Heart left ventricle (tissue), 16 donors: ENCODE measurements around the gene VAMP2. TPM values are rescaled to one million over a fixed set of nuclear protein-coding genes. Genes with fewer than 3 reads are reported as not detected.

Experiments
- ATAC-seq, 4 donors: fragments of 200-7000 bp; cut with Tn5 transposase; one replicate each; pipeline ENCODE4 v1.9.1; 2020 to 2022; ENCODE audit warnings: moderate library complexity in 4 of 4, mild to moderate bottlenecking in 3 of 4, moderate number of reproducible peaks in 1 of 4
- DNase-seq, 5 donors: peaks; one replicate each; pipeline ENCODE4 v3.0.0-alpha.2; 2020
- H3K27ac ChIP-seq, 12 donors: fragments of 200-600 bp; sonication (generic) in 4 of 12; one replicate each; pipeline versions ENCODE4 v1.5.0 to v1.8.0; 2016 to 2022; ENCODE audit warnings: mild to moderate bottlenecking in 2 of 12
- H3K27me3 ChIP-seq, 9 donors: fragments of 200-600 bp; sonication (generic) in 2 of 9; one replicate each; pipeline versions ENCODE4 v1.5.1 to v1.8.0; 2016 to 2022; ENCODE audit warnings: mild to moderate bottlenecking in 3 of 9
- H3K36me3 ChIP-seq, 9 donors: fragments of 200-600 bp; sonication (generic) in 2 of 9; one replicate each; pipeline versions ENCODE4 v1.5.0 to v1.8.0; 2018 to 2022; ENCODE audit warnings: mild to moderate bottlenecking in 2 of 9
- H3K4me1 ChIP-seq, 12 donors: fragments of 200-600 bp; sonication (generic) in 4 of 12; one replicate each; pipeline versions ENCODE4 v1.5.0 to v1.8.0; 2016 to 2022; ENCODE audit warnings: mild to moderate bottlenecking in 3 of 12
- H3K4me3 ChIP-seq, 12 donors: fragments of 200-600 bp; sonication (generic) in 4 of 12; one replicate each; pipeline versions ENCODE4 v1.5.0 to v1.8.0; 2017 to 2022; ENCODE audit warnings: mild to moderate bottlenecking in 9 of 12, moderate library complexity in 4 of 12
- H3K9me3 ChIP-seq, 12 donors: fragments of 200-600 bp; sonication (generic) in 4 of 12; one replicate each; pipeline versions ENCODE4 v1.5.0 to v1.8.0; 2016 to 2022; ENCODE audit warnings: mild to moderate bottlenecking in 1 of 12
- POLR2A ChIP-seq, 2 donors: fragments of 450-650 bp; IDR thresholded peaks; one replicate each; pipeline ENCODE4 v1.6.1; 2017; ENCODE audit warnings: antibody characterized with exemption in 2 of 2, mild to moderate bottlenecking in 2 of 2, moderate library complexity in 2 of 2
- WGBS, 4 donors: extraction: QIAGEN DNeasy Blood & Tissue Kit in 2 of 4; methylation state at CpG; one replicate each; pipeline versions ENCODE4 v1.1.5 to v1.1.7; 2013 to 2018; 5-methylcytosine and 5-hydroxymethylcytosine counted together
- intact Hi-C, 10 donors: fragments of 100-400 bp; cut with DNase I; formaldehyde crosslinking; loops; one replicate each; pipeline versions ENCODE4 v1.11.1 to v1.14.2; 2022
- polyA plus RNA-seq, 2 donors: library from polyadenylated mRNA; stranded (reverse); fragments of 200-250 nt; gene quantifications; one replicate each; pipeline ENCODE4 v1.2.3, GENCODE V29; 2013
- total RNA-seq, 9 donors: library from RNA; depleted of rRNA in 2 of 9; stranded (reverse); fragments of >200 nt in 2 of 9; fragmentation: NEBNext Ultra II Directional in 3 of 9; extraction: Animal tissue kit (Norgen Biotek cat#: 25700) in 3 of 9; gene quantifications; one replicate each; pipeline versions ENCODE4 v1.1.0 to v1.2.4, GENCODE V29; 2016 to 2023
- TF ChIP-seq, protein P1 (sequence below), 12 donors: fragments of 200-600 bp; sonication (generic) in 4 of 12; IDR thresholded peaks; one replicate each; pipeline versions ENCODE4 v1.5.0 to v1.8.0; 2018 to 2022; ENCODE audit warnings: antibody characterized with exemption in 12 of 12, mild to moderate bottlenecking in 5 of 12
- donor health status: ischemic (EF 13 %, LVEDD 7.1; RV severe dilation, severe dysfunction).
- donor health status: healthy with polysubstance abuse.
- donor health status: DM: no; HTN: yes; CAD: no.
- donor health status: DM: no; HTN: no; CAD: no.
- donor health status: ischemic (EF 25% LVEDD 6.9; RV normal size, moderate dysfunction).
- donor health status: ischemic (EF 25% LVEDD 5.7; RV mildly dilated, moderate dysfunction).
- donor health status: healthy.
- donor health status: DM: yes; HTN: yes; CAD: no.
- donor health status: ischemic (EF 35%, LVEDD 5.7; RV mildly dilated, moderate dysfunction).
- donor health status: nonischemic (EF 11% LVEDD 7.7; RV severe dilation, severe dysfunction).
- donor health status: DM: yes; HTN: yes; CAD: no.
- donor health status: PGD.
- donor health status: ischemic (EF 29% LVEDD 5.4; RV normal size, mild dysfunction).
- donor health status: nonischemic (EF 23%, LVEDD 6.1; RV moderate dilation, normal function).

Gene VAMP2
- total and polyA plus RNA-seq, 11 donors: 21.5 to 67.2 (median 50.6) TPM

DNA sequence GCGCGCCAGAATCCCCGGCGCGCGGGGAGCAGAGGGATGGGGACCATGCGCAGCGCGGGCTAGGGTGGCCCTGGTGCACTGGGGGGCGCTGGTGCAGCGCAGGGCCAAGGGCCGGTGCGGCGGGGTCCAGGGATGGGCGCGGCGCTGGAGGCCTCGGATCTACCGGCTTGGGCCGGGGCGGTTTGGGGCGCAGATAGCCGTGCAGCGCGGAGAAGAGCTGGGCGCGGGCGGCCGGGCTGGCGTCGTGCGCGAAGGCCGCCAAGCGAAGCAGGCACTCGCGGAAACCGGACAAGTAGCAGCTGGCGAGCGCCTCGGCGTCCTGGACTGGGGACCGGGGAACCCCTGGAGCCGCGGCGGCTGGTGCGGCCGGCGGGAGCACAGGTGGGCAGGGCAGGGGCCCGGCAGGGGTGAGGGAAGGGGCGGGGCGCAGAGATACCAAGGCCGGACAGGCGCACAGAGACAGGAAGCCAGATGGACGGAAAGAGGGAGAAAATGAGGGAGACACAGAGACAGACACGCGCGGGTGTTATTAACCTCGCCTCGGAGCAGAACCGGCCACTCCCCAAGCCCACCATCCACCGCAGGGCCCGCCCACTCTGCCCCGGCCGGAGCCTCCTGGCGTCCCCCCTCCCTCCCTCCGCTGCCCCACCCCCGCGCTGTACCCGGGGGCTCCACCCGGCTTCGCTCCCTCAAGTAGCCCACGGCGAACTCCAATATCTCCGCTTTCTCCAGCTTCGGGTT lies 40.9 kb downstream of the VAMP2 start:
- peak overlapping the region; percentile 34 to 79 (median 66) for H3K4me3 ChIP-seq
- no peaks in the 10 kb centered on the region for H3K36me3 ChIP-seq
- peak in 3 of 4 donors; percentile 19 to 57 (median 22) for ATAC-seq
- DNase-seq: peak in 4 of 5 donors; percentile 56 to 71 (median 65)
- peaks cover 0 to 50% (median 4%) of the 10 kb centered on the region in 9 donors for H3K27me3 ChIP-seq
- WGBS, 4 donors: 0 to 1% (median 1%) methylated on average over 38 to 76 of the region's 76 CpGs
- no peaks in the 10 kb centered on the region for H3K9me3 ChIP-seq
- no peak for TF ChIP-seq POLR2A (IDR thresholded peaks at IDR 0.05)
- TF ChIP-seq, protein P1, sequence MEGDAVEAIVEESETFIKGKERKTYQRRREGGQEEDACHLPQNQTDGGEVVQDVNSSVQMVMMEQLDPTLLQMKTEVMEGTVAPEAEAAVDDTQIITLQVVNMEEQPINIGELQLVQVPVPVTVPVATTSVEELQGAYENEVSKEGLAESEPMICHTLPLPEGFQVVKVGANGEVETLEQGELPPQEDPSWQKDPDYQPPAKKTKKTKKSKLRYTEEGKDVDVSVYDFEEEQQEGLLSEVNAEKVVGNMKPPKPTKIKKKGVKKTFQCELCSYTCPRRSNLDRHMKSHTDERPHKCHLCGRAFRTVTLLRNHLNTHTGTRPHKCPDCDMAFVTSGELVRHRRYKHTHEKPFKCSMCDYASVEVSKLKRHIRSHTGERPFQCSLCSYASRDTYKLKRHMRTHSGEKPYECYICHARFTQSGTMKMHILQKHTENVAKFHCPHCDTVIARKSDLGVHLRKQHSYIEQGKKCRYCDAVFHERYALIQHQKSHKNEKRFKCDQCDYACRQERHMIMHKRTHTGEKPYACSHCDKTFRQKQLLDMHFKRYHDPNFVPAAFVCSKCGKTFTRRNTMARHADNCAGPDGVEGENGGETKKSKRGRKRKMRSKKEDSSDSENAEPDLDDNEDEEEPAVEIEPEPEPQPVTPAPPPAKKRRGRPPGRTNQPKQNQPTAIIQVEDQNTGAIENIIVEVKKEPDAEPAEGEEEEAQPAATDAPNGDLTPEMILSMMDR (IDR thresholded peaks at IDR 0.05): peak; percentile 25 to 75 (median 51)
- intact Hi-C loops: loop anchor here (1.0 to 10.0 kb wide), 11 partner anchors 35 to 173 kb away; partner anchors contain the start of genes VAMP2 (in 3 of the 10) and SLC25A35 (in 2 of the 10)
- peaks cover 7 to 87% (median 64%) of the 10 kb centered on the region in 12 donors for H3K4me1 ChIP-seq
- peak overlapping the region in 6 of 12 donors; percentile 0 to 56 (median 46) for H3K27ac ChIP-seq

DNA sequence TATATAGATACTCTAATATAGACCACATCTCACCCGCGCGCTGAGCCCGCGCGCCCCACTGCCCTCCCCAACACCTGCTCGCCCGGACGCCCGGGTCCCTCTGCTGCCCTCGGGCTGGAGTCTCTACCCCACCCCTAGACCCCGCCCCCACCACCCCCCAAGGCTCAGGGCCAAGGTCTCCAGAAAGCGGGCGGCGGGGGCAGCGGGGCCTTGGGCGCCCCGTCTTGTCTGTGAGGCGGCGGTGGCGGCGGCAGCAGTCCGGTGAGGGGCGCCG lies 41.4 kb downstream of the VAMP2 start:
- Histone ChIP-seq H3K4me3 (peak overlapping the region; percentile 34 to 79 (median 66)), H3K9me3 (no peaks in the 10 kb centered on the region), H3K27me3 (peaks cover 0 to 53% (median 6%) of the 10 kb centered on the region in 9 donors), H3K36me3 (no peaks in the 10 kb centered on the region), H3K27ac (peak overlapping the region in 2 of 12 donors; percentile 45 to 48), H3K4me1 (peaks cover 7 to 84% (median 62%) of the 10 kb centered on the region in 12 donors)
- no peak for TF ChIP-seq POLR2A (IDR thresholded peaks at IDR 0.05)
- TF ChIP-seq, protein P1 (IDR thresholded peaks at IDR 0.05): no peak
- WGBS, 4 donors: 0 to 5% (median 1%) methylated on average over 6 to 25 of the region's 25 CpGs
- intact Hi-C loops: loop anchor here in 9 of 10 donors (1.0 to 10.0 kb wide), 10 partner anchors 36 to 173 kb away; partner anchors contain the start of genes VAMP2 (in 3 of the 9) and SLC25A35 (in 2 of the 9)
- DNase-seq (no peak), ATAC-seq (no peak)

DNA sequence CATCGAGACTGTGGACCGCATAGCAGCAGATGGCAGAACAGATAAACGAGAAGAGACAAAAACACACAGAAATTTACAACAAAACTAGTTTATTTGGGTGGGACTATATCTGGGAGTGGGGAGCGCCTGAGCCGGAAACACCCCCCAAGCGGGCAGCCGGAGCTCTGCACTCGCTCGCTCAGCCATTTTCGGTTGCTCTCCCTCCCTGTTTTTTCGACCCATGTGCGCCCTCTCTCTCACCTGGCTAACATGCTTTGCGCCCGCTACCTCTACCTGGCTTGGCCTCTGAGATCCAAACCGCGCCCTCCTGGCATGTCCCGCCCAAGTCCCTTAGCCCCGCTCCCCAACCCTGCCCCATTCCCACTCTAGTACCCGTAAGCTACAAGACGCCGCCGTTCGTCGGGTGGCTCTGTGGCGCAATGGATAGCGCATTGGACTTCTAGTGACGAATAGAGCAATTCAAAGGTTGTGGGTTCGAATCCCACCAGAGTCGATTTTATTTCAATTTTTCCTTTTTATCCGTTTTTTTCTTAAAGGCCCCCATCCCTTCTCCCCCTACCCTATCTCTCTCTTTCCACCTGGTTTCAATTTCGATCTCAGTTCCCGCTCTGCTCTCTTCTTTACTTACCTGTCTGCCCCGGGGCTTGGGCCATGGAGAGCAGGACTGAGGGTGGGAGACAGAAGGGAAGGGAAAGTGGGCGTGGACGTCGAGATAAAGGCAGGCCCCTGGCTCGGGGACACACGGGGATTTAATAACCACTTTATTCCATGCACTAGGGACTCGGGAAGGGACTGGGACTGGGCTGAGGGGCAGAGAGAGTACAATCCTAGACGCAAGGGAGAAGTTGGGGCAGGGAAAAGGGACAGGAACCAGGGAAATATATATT lies 42.0 kb downstream of the VAMP2 start:
- 1% methylated on average over 40 of the region's 40 CpGs for WGBS, 4 donors
- H3K27me3 ChIP-seq: peaks cover 0 to 58% (median 10%) of the 10 kb centered on the region in 9 donors
- intact Hi-C loops: loop anchor here in 9 of 10 donors (1.0 to 10.0 kb wide), 10 partner anchors 37 to 174 kb away; partner anchors contain the start of genes VAMP2 (in 3 of the 9) and SLC25A35 (in 2 of the 9)
- no peaks in the 10 kb centered on the region for H3K36me3 ChIP-seq
- H3K4me3 ChIP-seq: peak overlapping the region; percentile 34 to 79 (median 66)
- peaks cover 7 to 79% (median 59%) of the 10 kb centered on the region in 12 donors for H3K4me1 ChIP-seq
- TF ChIP-seq POLR2A (IDR thresholded peaks at IDR 0.05): no peak
- TF ChIP-seq, protein P1 (IDR thresholded peaks at IDR 0.05): peak in 4 of 12 donors; percentile 12 to 34 (median 26)
- DNase-seq (peak in 3 of 5 donors; percentile 41 to 63 (median 57)), ATAC-seq (peak in 3 of 4 donors; percentile 8 to 25 (median 22))
- no peaks in the 10 kb centered on the region for H3K9me3 ChIP-seq
- H3K27ac ChIP-seq: peak overlapping the region in 8 of 12 donors; percentile 35 to 85 (median 78)
